Measurements from ENCODE around the gene PTPRQ.
"Not testable (repeated sequence)": the region's sequence is repeated elsewhere in the genome, so short reads cannot be mapped to it uniquely, and the experiment has no call there.

PTPRQ gene

GRCh38 chr12:80443974-80444666 lies at the start of gene PTPRQ:
PTPRQ (plus strand) TSS chr12:80444235; CDS start chr12:80444346, 111 bp downstream.
- no peak for DNase-seq

GRCh38 chr12:80400571-80400991 lies 43.5 kb upstream of the PTPRQ start:
- no peak for DNase-seq

GRCh38 chr12:80401191-80401590 lies 42.8 kb upstream of the PTPRQ start:
- no peak for DNase-seq

- no peak for DNase-seq
These were observed 39.4 kb upstream of the PTPRQ start for GRCh38 chr12:80404629-80405028.

- no peak for DNase-seq
These were observed 37.8 kb upstream of the PTPRQ start for GRCh38 chr12:80406253-80406652.

GRCh38 chr12:80411787-80412186 lies 32.2 kb upstream of the PTPRQ start:
- DNase-seq: no peak

GRCh38 chr12:80412343-80412953 lies 31.6 kb upstream of the PTPRQ start:
- peak; percentile 49 for DNase-seq

GRCh38 chr12:80413462-80413861 lies 30.6 kb upstream of the PTPRQ start:
- no peak for DNase-seq

GRCh38 chr12:80415466-80415865 lies 28.6 kb upstream of the PTPRQ start:
- no peak for DNase-seq

GRCh38 chr12:80419644-80420043 lies 24.4 kb upstream of the PTPRQ start:
- no peak for DNase-seq

GRCh38 chr12:80420075-80420474 lies 24.0 kb upstream of the PTPRQ start:
- DNase-seq: no peak

- no peak for DNase-seq
These were observed 21.5 kb upstream of the PTPRQ start for GRCh38 chr12:80422550-80422949.

- no peak for DNase-seq
These were observed 12.0 kb upstream of the PTPRQ start for GRCh38 chr12:80432061-80432460.

GRCh38 chr12:80441921-80442320 lies 2.1 kb upstream of the PTPRQ start:
- DNase-seq: no peak

GRCh38 chr12:80442426-80443222 lies 1.4 kb upstream of the PTPRQ start:
- DNase-seq: no peak

GRCh38 chr12:80445083-80445793 lies 1.2 kb downstream of the PTPRQ start:
- DNase-seq: no peak

GRCh38 chr12:80456513-80456912 lies 12.5 kb downstream of the PTPRQ start:
- DNase-seq: no peak

GRCh38 chr12:80460972-80461371 lies 16.9 kb downstream of the PTPRQ start:
- no peak for DNase-seq

- not testable (repeated sequence) for DNase-seq
These were observed 17.8 kb downstream of the PTPRQ start for GRCh38 chr12:80461851-80462250.

- no peak for DNase-seq
These were observed 25.6 kb downstream of the PTPRQ start for GRCh38 chr12:80469681-80470080.

- no peak for DNase-seq
These were observed 26.4 kb downstream of the PTPRQ start for GRCh38 chr12:80470403-80470802.

- no peak for DNase-seq
These were observed 28.2 kb downstream of the PTPRQ start for GRCh38 chr12:80472236-80472635.

GRCh38 chr12:80472911-80473500 lies 29.0 kb downstream of the PTPRQ start:
- DNase-seq: peak; percentile 12

Measured in activated CD4-positive, alpha-beta T cell treated with anti-CD3 and anti-CD28 coated beads, Interleukin-2, Interleukin-6, amounts not matched to agents 100 ng/mL and 50 ng/mL, durations not matched to agents 16 hours and 8 hours (primary cell).